K562 (cell line): Measurements from ENCODE around the gene UQCRC2. TPM values are rescaled to one million over a fixed set of nuclear protein-coding genes. Genes with fewer than 3 reads are reported as not detected.
A peak's percentile ranks its signal among the peaks of the same experiment; 100 is the strongest.

ENCODE experiments used
- CHD2 ChIP-seq: IDR thresholded peaks from 2 replicates; pipeline ENCODE4 v1.6.1; 2011; ENCODE audit warnings: low read depth, low read length
- RBM15 ChIP-seq: fragments of 200-400 bp; formaldehyde crosslinking; IDR thresholded peaks from 2 replicates; pipeline ENCODE4 v1.6.1; 2018; ENCODE audit warnings: mild to moderate bottlenecking, low read length, moderate library complexity; ENCODE audit not compliant: insufficient read depth
- SMARCA5 ChIP-seq: fragments of 450-650 bp; IDR thresholded peaks from 2 replicates; pipeline ENCODE4 v1.6.1; 2016
- SPI1 ChIP-seq: IDR thresholded peaks from 2 replicates; pipeline ENCODE4 v1.6.1; 2011; ENCODE audit warnings: low read depth, low read length, control low read depth, borderline replicate concordance
- TBL1XR1 ChIP-seq, 2 experiments: IDR thresholded peaks; 2 replicates each; pipeline ENCODE4 v1.6.1; 2012; ENCODE audit warnings: improper control_type of control experiment in 2 of 2, low read length in 2 of 2, mild to moderate bottlenecking in 1 of 2
- ZNF583 ChIP-seq: fragments of 250-450 bp; sonication (Bioruptor Pico); IDR thresholded peaks from 2 replicates; pipeline ENCODE4 v1.4.0; 2020
- ZNF764 ChIP-seq: fragments of 250-450 bp; sonication (Bioruptor Pico); IDR thresholded peaks from 2 replicates; pipeline ENCODE4 v1.4.0; 2020; ENCODE audit warnings: low read depth, mild to moderate bottlenecking, moderate library complexity
- ZNF780A ChIP-seq: fragments of 250-450 bp; sonication (Bioruptor Pico); IDR thresholded peaks from 2 replicates; pipeline ENCODE4 v1.5.0; 2021; ENCODE audit warnings: mild to moderate bottlenecking
- ZNF79 ChIP-seq: fragments of 250-450 bp; sonication (Bioruptor Pico); IDR thresholded peaks from 2 replicates; pipeline ENCODE4 v1.4.0; 2020; ENCODE audit warnings: low read depth, mild to moderate bottlenecking, moderate library complexity
- polyA plus RNA-seq, 8 experiments: library from polyadenylated mRNA; depleted of rRNA in 4 of 8; stranded (reverse) in 5 of 8; unstranded in 3 of 8; fragments of >200 nt; fragmentation: Nextera tagmentation in 2 of 8; fragmentation: Illumina TruSeq in 1 of 8; extraction: Ambion mirVana in 2 of 8; extraction: Trizol in 1 of 8; gene quantifications; 2 replicates each; pipeline versions ENCODE4 v1.2.1 to v1.2.3, GENCODE V29; 2011 to 2014; ENCODE audit warnings: inconsistent platforms in 1 of 8, missing spikeins in 1 of 8
- total RNA-seq, 7 experiments: library from RNA; depleted of rRNA in 6 of 7; stranded (reverse); fragments of >200 nt in 6 of 7; fragmentation: Illumina TruSeq in 2 of 7; extraction: Trizol in 2 of 7; gene quantifications; 2 replicates each; pipeline versions ENCODE4 v1.2.1 to v1.2.3, GENCODE V29; 2011 to 2021; ENCODE audit warnings: low replicate concordance in 1 of 7
- TF ChIP-seq, protein P1 (sequence below): fragments of 250-450 bp; sonication (Bioruptor Pico); IDR thresholded peaks from 2 replicates; pipeline ENCODE4 v1.4.0; 2020; ENCODE audit warnings: mild to moderate bottlenecking, moderate library complexity, borderline replicate concordance
- TF ChIP-seq, protein P2 (sequence below): sonication (generic); formaldehyde crosslinking; IDR thresholded peaks from 2 replicates; pipeline ENCODE4 v1.8.0; 2023; ENCODE audit warnings: missing genetic modification reagents, mild to moderate bottlenecking, borderline replicate concordance
- TF ChIP-seq, protein P3 (sequence below): fragments of 250-450 bp; sonication (Bioruptor Pico); IDR thresholded peaks from 2 replicates; pipeline ENCODE4 v1.6.1; 2021; ENCODE audit warnings: mild to moderate bottlenecking
- TF ChIP-seq, protein P4 (sequence below): sonication (generic); formaldehyde crosslinking; IDR thresholded peaks from 2 replicates; pipeline ENCODE4 v1.5.0; 2020; ENCODE audit warnings: missing genetic modification reagents
- TF ChIP-seq, protein P5 (sequence below): sonication (generic); formaldehyde crosslinking; IDR thresholded peaks from 2 replicates; pipeline ENCODE4 v1.9.0; 2022; ENCODE audit warnings: mild to moderate bottlenecking, missing genetic modification reagents

The UQCRC2 gene
- total and polyA plus RNA-seq, 9 of the 15 experiments (the other 6 are each of a cell fraction or from before 2014, with no cell fraction given), result 177 to 516 (median 319) TPM

DNA sequence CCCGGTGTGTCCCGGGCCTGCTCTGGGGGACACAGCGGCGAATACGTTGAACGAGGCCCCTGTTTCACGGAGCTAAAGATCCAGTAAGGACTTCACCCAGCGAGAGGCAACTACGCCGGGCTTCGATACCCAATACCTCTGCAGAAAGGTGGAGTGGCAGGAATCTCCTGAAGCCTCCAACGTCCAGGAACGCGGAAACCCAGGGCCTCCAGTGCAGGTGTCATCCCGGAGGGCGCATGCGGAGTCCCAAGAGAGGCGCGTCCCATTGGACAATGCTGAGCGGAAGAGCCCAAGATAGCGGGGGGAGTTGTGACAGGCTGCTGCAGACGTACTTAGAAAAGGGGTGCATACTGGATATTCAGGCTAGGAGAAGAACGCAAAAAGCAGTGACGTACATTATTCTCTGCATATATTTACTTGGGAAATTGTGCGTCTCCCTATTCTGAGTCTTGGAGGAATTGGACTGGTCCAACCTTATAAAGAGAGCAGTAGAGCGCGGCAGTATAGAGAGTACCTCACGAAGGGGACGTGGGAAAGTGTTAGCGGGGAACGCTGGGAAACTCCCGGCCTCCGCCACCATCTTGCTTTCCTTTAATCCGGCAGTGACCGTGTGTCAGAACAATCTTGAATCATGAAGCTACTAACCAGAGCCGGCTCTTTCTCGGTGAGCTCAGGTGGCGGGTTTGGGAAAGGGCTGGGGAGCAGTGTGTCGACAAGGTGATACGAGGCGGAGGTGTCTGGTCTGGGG is at the start of gene UQCRC2 (continued):
- TF ChIP-seq, protein P1, sequence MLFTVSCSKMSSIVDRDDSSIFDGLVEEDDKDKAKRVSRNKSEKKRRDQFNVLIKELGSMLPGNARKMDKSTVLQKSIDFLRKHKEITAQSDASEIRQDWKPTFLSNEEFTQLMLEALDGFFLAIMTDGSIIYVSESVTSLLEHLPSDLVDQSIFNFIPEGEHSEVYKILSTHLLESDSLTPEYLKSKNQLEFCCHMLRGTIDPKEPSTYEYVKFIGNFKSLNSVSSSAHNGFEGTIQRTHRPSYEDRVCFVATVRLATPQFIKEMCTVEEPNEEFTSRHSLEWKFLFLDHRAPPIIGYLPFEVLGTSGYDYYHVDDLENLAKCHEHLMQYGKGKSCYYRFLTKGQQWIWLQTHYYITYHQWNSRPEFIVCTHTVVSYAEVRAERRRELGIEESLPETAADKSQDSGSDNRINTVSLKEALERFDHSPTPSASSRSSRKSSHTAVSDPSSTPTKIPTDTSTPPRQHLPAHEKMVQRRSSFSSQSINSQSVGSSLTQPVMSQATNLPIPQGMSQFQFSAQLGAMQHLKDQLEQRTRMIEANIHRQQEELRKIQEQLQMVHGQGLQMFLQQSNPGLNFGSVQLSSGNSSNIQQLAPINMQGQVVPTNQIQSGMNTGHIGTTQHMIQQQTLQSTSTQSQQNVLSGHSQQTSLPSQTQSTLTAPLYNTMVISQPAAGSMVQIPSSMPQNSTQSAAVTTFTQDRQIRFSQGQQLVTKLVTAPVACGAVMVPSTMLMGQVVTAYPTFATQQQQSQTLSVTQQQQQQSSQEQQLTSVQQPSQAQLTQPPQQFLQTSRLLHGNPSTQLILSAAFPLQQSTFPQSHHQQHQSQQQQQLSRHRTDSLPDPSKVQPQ (CRISPR knock-in tag), result peak; percentile 72; the same call in 1 of the 2 replicates
- TF ChIP-seq ZNF583 (CRISPR knock-in tag), result no peak; the same call in 1 of the 2 replicates
- TF ChIP-seq ZNF79, result no peak
- TF ChIP-seq, protein P2, sequence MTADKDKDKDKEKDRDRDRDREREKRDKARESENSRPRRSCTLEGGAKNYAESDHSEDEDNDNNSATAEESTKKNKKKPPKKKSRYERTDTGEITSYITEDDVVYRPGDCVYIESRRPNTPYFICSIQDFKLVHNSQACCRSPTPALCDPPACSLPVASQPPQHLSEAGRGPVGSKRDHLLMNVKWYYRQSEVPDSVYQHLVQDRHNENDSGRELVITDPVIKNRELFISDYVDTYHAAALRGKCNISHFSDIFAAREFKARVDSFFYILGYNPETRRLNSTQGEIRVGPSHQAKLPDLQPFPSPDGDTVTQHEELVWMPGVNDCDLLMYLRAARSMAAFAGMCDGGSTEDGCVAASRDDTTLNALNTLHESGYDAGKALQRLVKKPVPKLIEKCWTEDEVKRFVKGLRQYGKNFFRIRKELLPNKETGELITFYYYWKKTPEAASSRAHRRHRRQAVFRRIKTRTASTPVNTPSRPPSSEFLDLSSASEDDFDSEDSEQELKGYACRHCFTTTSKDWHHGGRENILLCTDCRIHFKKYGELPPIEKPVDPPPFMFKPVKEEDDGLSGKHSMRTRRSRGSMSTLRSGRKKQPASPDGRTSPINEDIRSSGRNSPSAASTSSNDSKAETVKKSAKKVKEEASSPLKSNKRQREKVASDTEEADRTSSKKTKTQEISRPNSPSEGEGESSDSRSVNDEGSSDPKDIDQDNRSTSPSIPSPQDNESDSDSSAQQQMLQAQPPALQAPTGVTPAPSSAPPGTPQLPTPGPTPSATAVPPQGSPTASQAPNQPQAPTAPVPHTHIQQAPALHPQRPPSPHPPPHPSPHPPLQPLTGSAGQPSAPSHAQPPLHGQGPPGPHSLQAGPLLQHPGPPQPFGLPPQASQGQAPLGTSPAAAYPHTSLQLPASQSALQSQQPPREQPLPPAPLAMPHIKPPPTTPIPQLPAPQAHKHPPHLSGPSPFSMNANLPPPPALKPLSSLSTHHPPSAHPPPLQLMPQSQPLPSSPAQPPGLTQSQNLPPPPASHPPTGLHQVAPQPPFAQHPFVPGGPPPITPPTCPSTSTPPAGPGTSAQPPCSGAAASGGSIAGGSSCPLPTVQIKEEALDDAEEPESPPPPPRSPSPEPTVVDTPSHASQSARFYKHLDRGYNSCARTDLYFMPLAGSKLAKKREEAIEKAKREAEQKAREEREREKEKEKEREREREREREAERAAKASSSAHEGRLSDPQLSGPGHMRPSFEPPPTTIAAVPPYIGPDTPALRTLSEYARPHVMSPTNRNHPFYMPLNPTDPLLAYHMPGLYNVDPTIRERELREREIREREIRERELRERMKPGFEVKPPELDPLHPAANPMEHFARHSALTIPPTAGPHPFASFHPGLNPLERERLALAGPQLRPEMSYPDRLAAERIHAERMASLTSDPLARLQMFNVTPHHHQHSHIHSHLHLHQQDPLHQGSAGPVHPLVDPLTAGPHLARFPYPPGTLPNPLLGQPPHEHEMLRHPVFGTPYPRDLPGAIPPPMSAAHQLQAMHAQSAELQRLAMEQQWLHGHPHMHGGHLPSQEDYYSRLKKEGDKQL (CRISPR knock-in tag), result no peak
- TF ChIP-seq, protein P3, sequence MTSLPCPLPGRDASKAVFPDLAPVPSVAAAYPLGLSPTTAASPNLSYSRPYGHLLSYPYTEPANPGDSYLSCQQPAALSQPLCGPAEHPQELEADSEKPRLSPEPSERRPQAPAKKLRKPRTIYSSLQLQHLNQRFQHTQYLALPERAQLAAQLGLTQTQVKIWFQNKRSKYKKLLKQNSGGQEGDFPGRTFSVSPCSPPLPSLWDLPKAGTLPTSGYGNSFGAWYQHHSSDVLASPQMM (CRISPR knock-in tag), result no peak
- 0 out of 4 replicates have a peak, but pooled peaks of 1 of the 2 experiments have one; percentile 55 for TF ChIP-seq TBL1XR1 (IDR thresholded peaks at IDR 0.05; ENCODE audit: low read length in 2 of 2)
- TF ChIP-seq SPI1, result 0 out of 2 replicates have a peak, but pooled peaks have one; percentile 16
- no peak for TF ChIP-seq RBM15
- TF ChIP-seq ZNF764 (CRISPR knock-in tag), result no peak
- no peak for TF ChIP-seq SMARCA5
- 0 out of 2 replicates have a peak, but pooled peaks have one; percentile 16 for TF ChIP-seq CHD2
- no peak for TF ChIP-seq ZNF780A (CRISPR knock-in tag)
- TF ChIP-seq, protein P4, sequence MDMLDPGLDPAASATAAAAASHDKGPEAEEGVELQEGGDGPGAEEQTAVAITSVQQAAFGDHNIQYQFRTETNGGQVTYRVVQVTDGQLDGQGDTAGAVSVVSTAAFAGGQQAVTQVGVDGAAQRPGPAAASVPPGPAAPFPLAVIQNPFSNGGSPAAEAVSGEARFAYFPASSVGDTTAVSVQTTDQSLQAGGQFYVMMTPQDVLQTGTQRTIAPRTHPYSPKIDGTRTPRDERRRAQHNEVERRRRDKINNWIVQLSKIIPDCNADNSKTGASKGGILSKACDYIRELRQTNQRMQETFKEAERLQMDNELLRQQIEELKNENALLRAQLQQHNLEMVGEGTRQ (CRISPR knock-in tag), result no peak
- TF ChIP-seq, protein P5, sequence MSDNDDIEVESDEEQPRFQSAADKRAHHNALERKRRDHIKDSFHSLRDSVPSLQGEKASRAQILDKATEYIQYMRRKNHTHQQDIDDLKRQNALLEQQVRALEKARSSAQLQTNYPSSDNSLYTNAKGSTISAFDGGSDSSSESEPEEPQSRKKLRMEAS (CRISPR knock-in tag), result peak; percentile 80
